Measurements from ENCODE around the gene PDE4D.
"Not testable (repeated sequence)": the region's sequence is repeated elsewhere in the genome, so short reads cannot be mapped to it uniquely, and the experiment has no call there.

PDE4D gene

GRCh38 chr5:59607138-59607765, 286.3 kb downstream of the PDE4D start:
- no peaks in the 10 kb centered on the region for H3K9me3 ChIP-seq (ENCODE audit: control insufficient read depth in 1 of 2, low read length in 2 of 2)
- H3K4me3 ChIP-seq (ENCODE audit: low read depth in 1 of 2, low read length in 2 of 2), result no peak overlapping the region
- H3K4me1 ChIP-seq (ENCODE audit: control insufficient read depth in 1 of 2, insufficient read depth in 2 of 2, low read length in 2 of 2), result no peaks in the 10 kb centered on the region
- H3K27ac ChIP-seq (ENCODE audit: low read depth, low read length), result no peak overlapping the region
- H3K27me3 ChIP-seq (ENCODE audit: control insufficient read depth in 1 of 2, insufficient read depth in 2 of 2, low read length in 2 of 2), result no peaks in the 10 kb centered on the region
- no peak overlapping the region for H3K9ac ChIP-seq (ENCODE audit: low read depth in 1 of 2, low read length in 2 of 2)
- H3K36me3 ChIP-seq (ENCODE audit: control insufficient read depth in 1 of 2, insufficient read depth in 2 of 2, low read length in 2 of 2), result no peaks in the 10 kb centered on the region

DNA sequence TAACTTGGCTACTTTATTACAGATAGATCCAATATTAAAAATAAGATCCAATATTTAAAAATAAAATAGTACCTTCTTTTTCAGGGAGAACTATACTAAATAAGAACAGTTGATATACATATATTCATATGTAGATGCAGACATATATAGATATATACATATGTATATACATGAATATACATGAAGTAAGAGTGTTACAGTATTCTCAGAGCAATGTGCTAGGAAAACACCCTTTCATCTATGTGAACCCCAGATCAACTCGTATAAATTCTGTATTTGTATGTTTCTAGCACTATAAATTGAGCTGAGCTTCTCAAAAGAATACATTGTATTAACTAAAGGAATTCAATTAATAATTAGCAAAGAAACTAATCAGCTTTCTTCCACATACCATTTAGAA, 287.6 kb downstream of the PDE4D start:
- Histone ChIP-seq H3K27ac (ENCODE audit: low read depth, low read length) (no peak overlapping the region), H3K9me3 (ENCODE audit: control insufficient read depth in 1 of 2, low read length in 2 of 2) (no peaks in the 10 kb centered on the region), H3K4me1 (ENCODE audit: control insufficient read depth in 1 of 2, insufficient read depth in 2 of 2, low read length in 2 of 2) (no peaks in the 10 kb centered on the region), H3K27me3 (ENCODE audit: control insufficient read depth in 1 of 2, insufficient read depth in 2 of 2, low read length in 2 of 2) (no peaks in the 10 kb centered on the region), H3K36me3 (ENCODE audit: control insufficient read depth in 1 of 2, insufficient read depth in 2 of 2, low read length in 2 of 2) (no peaks in the 10 kb centered on the region), H3K4me3 (ENCODE audit: low read depth in 1 of 2, low read length in 2 of 2) (no peak overlapping the region), H3K9ac (ENCODE audit: low read depth in 1 of 2, low read length in 2 of 2) (no peak overlapping the region)

GRCh38 chr5:59604111-59604510, 289.4 kb downstream of the PDE4D start:
- Histone ChIP-seq H3K36me3 (ENCODE audit: control insufficient read depth in 1 of 2, insufficient read depth in 2 of 2, low read length in 2 of 2) (no peaks in the 10 kb centered on the region), H3K9ac (ENCODE audit: low read depth in 1 of 2, low read length in 2 of 2) (no peak overlapping the region), H3K27ac (ENCODE audit: low read depth, low read length) (no peak overlapping the region), H3K27me3 (ENCODE audit: control insufficient read depth in 1 of 2, insufficient read depth in 2 of 2, low read length in 2 of 2) (no peaks in the 10 kb centered on the region), H3K9me3 (ENCODE audit: control insufficient read depth in 1 of 2, low read length in 2 of 2) (no peaks in the 10 kb centered on the region), H3K4me1 (ENCODE audit: control insufficient read depth in 1 of 2, insufficient read depth in 2 of 2, low read length in 2 of 2) (peaks cover 0 to under 1% of the 10 kb centered on the region in 2 donors), H3K4me3 (ENCODE audit: low read depth in 1 of 2, low read length in 2 of 2) (no peak overlapping the region)

DNA sequence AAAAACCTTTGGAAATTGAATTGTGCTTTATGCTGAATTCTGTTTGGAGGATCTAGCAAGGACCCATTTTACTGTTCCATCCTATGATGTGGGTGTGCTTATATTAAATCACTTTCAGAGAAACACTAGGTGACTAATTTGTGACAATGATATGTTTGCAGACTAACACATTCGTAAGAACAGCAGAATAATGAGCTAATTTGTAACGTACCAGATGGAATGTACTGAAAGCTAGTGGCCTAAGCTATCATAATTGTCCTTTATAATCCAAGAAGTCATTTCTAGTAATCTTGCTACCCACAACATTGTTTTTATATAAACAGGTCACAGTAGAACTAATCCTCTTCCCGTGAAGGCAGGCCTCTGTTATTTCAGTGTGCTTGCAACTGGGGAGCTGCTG, 292.5 kb downstream of the PDE4D start:
- Histone ChIP-seq H3K4me1 (ENCODE audit: control insufficient read depth in 1 of 2, insufficient read depth in 2 of 2, low read length in 2 of 2) (peaks cover 10 to 18% of the 10 kb centered on the region in 2 donors), H3K4me3 (ENCODE audit: low read depth in 1 of 2, low read length in 2 of 2) (no peak overlapping the region), H3K36me3 (ENCODE audit: control insufficient read depth in 1 of 2, insufficient read depth in 2 of 2, low read length in 2 of 2) (no peaks in the 10 kb centered on the region), H3K27ac (ENCODE audit: low read depth, low read length) (no peak overlapping the region), H3K27me3 (ENCODE audit: control insufficient read depth in 1 of 2, insufficient read depth in 2 of 2, low read length in 2 of 2) (no peaks in the 10 kb centered on the region), H3K9me3 (ENCODE audit: control insufficient read depth in 1 of 2, low read length in 2 of 2) (no peaks in the 10 kb centered on the region), H3K9ac (ENCODE audit: low read depth in 1 of 2, low read length in 2 of 2) (no peak overlapping the region)

- H3K9me3 ChIP-seq (ENCODE audit: control insufficient read depth in 1 of 2, low read length in 2 of 2), result no peaks in the 10 kb centered on the region
- H3K9ac ChIP-seq (ENCODE audit: low read depth in 1 of 2, low read length in 2 of 2), result no peak overlapping the region
- peaks cover 10 to 18% of the 10 kb centered on the region in 2 donors for H3K4me1 ChIP-seq (ENCODE audit: control insufficient read depth in 1 of 2, insufficient read depth in 2 of 2, low read length in 2 of 2)
- no peak overlapping the region for H3K4me3 ChIP-seq (ENCODE audit: low read depth in 1 of 2, low read length in 2 of 2)
- H3K27me3 ChIP-seq (ENCODE audit: control insufficient read depth in 1 of 2, insufficient read depth in 2 of 2, low read length in 2 of 2), result no peaks in the 10 kb centered on the region
- no peak overlapping the region for H3K27ac ChIP-seq (ENCODE audit: low read depth, low read length)
- H3K36me3 ChIP-seq (ENCODE audit: control insufficient read depth in 1 of 2, insufficient read depth in 2 of 2, low read length in 2 of 2), result no peaks in the 10 kb centered on the region
These were observed 293.4 kb downstream of the PDE4D start for GRCh38 chr5:59600153-59600552.

GRCh38 chr5:59599729-59600128, 293.8 kb downstream of the PDE4D start:
- H3K27me3 ChIP-seq (ENCODE audit: control insufficient read depth in 1 of 2, insufficient read depth in 2 of 2, low read length in 2 of 2), result no peaks in the 10 kb centered on the region
- H3K27ac ChIP-seq (ENCODE audit: low read depth, low read length), result no peak overlapping the region
- no peak overlapping the region for H3K4me3 ChIP-seq (ENCODE audit: low read depth in 1 of 2, low read length in 2 of 2)
- no peaks in the 10 kb centered on the region for H3K36me3 ChIP-seq (ENCODE audit: control insufficient read depth in 1 of 2, insufficient read depth in 2 of 2, low read length in 2 of 2)
- H3K9ac ChIP-seq (ENCODE audit: low read depth in 1 of 2, low read length in 2 of 2), result no peak overlapping the region
- H3K9me3 ChIP-seq (ENCODE audit: control insufficient read depth in 1 of 2, low read length in 2 of 2), result no peaks in the 10 kb centered on the region
- H3K4me1 ChIP-seq (ENCODE audit: control insufficient read depth in 1 of 2, insufficient read depth in 2 of 2, low read length in 2 of 2), result peaks cover 10 to 18% of the 10 kb centered on the region in 2 donors

- no peaks in the 10 kb centered on the region for H3K36me3 ChIP-seq (ENCODE audit: control insufficient read depth in 1 of 2, insufficient read depth in 2 of 2, low read length in 2 of 2)
- H3K9me3 ChIP-seq (ENCODE audit: control insufficient read depth in 1 of 2, low read length in 2 of 2), result no peaks in the 10 kb centered on the region
- H3K27ac ChIP-seq (ENCODE audit: low read depth, low read length), result no peak overlapping the region
- H3K4me1 ChIP-seq (ENCODE audit: control insufficient read depth in 1 of 2, insufficient read depth in 2 of 2, low read length in 2 of 2), result peaks cover 10 to 18% of the 10 kb centered on the region in 2 donors
- H3K4me3 ChIP-seq (ENCODE audit: low read depth in 1 of 2, low read length in 2 of 2), result peak overlapping the region; percentile 55 to 64
- H3K27me3 ChIP-seq (ENCODE audit: control insufficient read depth in 1 of 2, insufficient read depth in 2 of 2, low read length in 2 of 2), result no peaks in the 10 kb centered on the region
- peak overlapping the region; percentile 24 to 48 for H3K9ac ChIP-seq (ENCODE audit: low read depth in 1 of 2, low read length in 2 of 2)
These were observed 295.0 kb downstream of the PDE4D start for GRCh38 chr5:59598547-59598874.

DNA sequence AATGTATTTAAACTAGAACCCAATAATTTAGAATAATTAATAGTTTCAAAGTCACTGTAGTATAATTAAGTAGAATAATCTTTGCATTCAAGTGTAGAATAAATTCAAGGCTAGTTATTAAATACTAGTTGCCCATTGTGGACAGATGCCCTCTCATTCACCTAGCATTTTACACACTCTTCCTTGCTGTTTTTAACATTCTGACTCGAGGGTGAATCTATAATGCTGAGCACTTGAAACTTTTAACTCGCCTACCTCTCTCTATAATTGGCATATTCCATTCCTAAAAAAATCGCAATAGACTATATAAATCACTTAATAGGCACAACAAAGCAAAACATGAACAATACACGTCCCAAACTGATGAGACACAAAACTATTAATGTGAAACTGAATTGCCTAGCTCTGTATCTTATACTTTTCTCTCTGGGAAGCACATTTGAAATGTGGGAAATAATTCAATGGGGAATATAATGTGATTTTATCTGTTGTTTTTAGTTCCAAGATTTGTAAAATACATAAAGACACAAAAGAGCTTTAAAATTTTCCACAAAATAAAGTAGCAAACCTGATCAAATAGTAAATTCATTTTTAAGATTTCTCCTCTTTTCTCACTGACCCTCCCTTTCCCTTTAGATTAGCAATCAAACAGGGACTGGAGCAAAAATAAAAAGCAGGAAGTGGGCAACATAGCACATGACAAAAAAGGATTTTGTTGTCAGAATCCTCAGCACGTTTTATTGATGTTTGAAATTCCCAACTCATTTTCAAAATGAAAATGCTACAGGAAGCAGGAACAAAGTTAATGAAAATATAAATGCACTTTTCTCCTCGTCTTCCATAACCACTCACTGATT, 295.6 kb downstream of the PDE4D start:
- Histone ChIP-seq H3K9ac (ENCODE audit: low read depth in 1 of 2, low read length in 2 of 2) (peak overlapping the region; percentile 24 to 48), H3K4me1 (ENCODE audit: control insufficient read depth in 1 of 2, insufficient read depth in 2 of 2, low read length in 2 of 2) (peaks cover 10 to 18% of the 10 kb centered on the region in 2 donors), H3K4me3 (ENCODE audit: low read depth in 1 of 2, low read length in 2 of 2) (peak overlapping the region; percentile 55 to 64), H3K27me3 (ENCODE audit: control insufficient read depth in 1 of 2, insufficient read depth in 2 of 2, low read length in 2 of 2) (no peaks in the 10 kb centered on the region), H3K9me3 (ENCODE audit: control insufficient read depth in 1 of 2, low read length in 2 of 2) (no peaks in the 10 kb centered on the region), H3K27ac (ENCODE audit: low read depth, low read length) (no peak overlapping the region), H3K36me3 (ENCODE audit: control insufficient read depth in 1 of 2, insufficient read depth in 2 of 2, low read length in 2 of 2) (no peaks in the 10 kb centered on the region)

DNA sequence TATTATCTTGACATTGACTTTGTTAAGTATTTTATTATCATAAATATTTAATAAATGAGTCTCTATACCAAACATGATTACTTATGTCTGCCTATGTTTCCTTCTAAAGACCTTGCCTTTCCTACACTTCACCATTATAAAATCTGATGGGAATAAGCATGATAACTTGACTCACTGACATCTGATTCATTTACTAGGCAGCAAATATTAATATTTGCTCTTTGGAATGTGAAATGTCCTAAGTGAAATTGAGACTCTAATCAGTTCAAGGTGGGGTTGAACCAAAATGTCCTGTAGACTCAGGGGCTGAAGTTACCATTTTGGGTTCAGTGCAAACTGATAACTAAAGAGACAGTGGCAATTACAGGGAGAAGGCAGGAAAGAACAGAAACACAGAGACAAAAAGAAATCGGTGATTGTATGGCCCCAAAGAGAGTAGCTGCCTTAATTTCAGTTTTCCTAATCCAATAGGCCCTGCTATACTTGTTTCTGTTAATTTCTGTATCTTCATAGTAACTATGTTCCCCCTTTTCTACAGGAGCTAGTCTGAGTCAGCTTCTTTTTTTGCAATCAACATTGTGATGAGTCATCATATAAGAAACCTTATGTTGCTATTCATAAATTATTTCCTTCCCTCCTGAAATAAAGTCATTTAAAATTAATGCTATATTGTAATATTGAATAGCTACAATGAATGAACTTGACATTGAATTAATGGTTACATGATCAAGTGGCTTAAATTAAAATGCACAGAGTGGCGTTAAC, 296.8 kb downstream of the PDE4D start:
- no peaks in the 10 kb centered on the region for H3K36me3 ChIP-seq (ENCODE audit: control insufficient read depth in 1 of 2, insufficient read depth in 2 of 2, low read length in 2 of 2)
- no peaks in the 10 kb centered on the region for H3K9me3 ChIP-seq (ENCODE audit: control insufficient read depth in 1 of 2, low read length in 2 of 2)
- no peak overlapping the region for H3K27ac ChIP-seq (ENCODE audit: low read depth, low read length)
- H3K9ac ChIP-seq (ENCODE audit: low read depth in 1 of 2, low read length in 2 of 2), result no peak overlapping the region
- H3K4me1 ChIP-seq (ENCODE audit: control insufficient read depth in 1 of 2, insufficient read depth in 2 of 2, low read length in 2 of 2), result peaks cover 15 to 24% of the 10 kb centered on the region in 2 donors
- no peak overlapping the region for H3K4me3 ChIP-seq (ENCODE audit: low read depth in 1 of 2, low read length in 2 of 2)
- H3K27me3 ChIP-seq (ENCODE audit: control insufficient read depth in 1 of 2, insufficient read depth in 2 of 2, low read length in 2 of 2), result no peaks in the 10 kb centered on the region

DNA sequence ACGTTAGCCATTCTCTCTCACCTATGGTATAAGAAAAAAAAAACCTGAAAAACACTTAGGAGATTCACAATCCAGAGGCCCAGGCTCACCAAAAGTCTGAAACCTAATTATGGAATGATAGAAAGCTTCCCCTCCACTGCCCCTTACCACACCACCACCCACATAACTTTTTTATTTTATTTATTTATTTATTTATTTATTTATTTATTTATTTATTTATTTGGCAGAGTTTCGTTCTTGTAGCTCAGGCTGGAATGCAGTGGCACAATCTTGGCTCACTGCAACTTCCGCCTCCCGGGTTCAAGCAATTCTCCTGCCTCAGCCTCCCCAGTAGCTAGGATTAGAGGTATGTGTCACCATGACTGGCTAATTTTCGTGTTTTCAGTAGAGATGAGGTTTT, 299.4 kb downstream of the PDE4D start:
- H3K4me3 ChIP-seq (ENCODE audit: low read depth in 1 of 2, low read length in 2 of 2); H3K9ac ChIP-seq (ENCODE audit: low read depth in 1 of 2, low read length in 2 of 2); H3K27me3 ChIP-seq (ENCODE audit: control insufficient read depth in 1 of 2, insufficient read depth in 2 of 2, low read length in 2 of 2); H3K36me3 ChIP-seq (ENCODE audit: control insufficient read depth in 1 of 2, insufficient read depth in 2 of 2, low read length in 2 of 2); H3K9me3 ChIP-seq (ENCODE audit: control insufficient read depth in 1 of 2, low read length in 2 of 2); H3K27ac ChIP-seq (ENCODE audit: low read depth, low read length): not testable (repeated sequence)
- H3K4me1 ChIP-seq (ENCODE audit: control insufficient read depth in 1 of 2, insufficient read depth in 2 of 2, low read length in 2 of 2), result peaks cover 21 to 42% of the 10 kb centered on the region in 2 donors

Data from duodenal mucosa (tissue), 2 donors.